Measurements from ENCODE around the gene DNAJB12.
"Not testable (repeated sequence)": the region's sequence is repeated elsewhere in the genome, so short reads cannot be mapped to it uniquely, and the experiment has no call there.

DNAJB12 gene

DNA sequence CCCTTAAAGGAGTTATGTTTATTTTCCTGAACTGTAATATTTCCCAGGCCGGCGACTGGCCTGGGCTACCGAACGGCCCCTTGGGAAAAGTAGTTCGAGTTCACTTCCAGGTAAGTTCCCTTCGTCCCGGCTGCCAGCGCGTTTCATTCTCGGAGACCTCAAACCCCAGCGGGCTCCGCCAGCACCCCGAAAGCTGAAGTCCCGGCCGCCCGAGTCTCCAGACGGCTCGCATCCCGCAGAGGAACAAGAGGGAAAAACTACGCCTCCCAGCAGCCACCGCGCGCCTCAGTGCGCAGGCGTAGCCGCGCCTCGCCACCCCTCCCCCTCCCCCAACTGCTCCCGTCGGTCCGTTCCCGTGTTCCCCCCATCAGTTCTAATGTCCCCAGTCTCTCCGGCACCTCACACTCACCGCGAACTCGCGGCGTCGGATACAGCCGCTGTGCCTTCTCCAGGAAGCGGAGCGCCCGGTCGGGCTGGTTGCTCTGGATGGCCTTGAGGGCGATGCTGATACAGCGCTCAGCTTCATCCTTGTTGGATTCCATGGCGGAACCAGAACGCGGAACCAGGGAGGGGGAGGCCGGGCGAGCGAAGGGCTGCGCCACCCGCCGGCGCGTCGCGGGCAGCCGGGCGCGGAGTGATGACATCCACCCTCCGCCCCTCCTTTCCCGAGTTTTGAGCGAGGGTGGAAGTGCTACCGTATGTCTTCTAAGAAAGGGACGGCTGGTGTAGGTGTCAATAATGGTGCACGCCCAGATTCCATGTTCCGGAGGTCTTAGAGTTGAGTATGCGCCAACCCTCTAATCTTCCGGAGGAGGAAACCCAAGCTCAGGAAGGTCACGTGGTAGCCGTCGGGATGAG is at the start of gene DNAJB12:
TSS of gene DNAJB12 (minus strand) at position 564 of the 858 bp plus-strand sequence. CDS start at position 542, 22 bp downstream.
- peak; percentile 84 for DNase-seq

DNA sequence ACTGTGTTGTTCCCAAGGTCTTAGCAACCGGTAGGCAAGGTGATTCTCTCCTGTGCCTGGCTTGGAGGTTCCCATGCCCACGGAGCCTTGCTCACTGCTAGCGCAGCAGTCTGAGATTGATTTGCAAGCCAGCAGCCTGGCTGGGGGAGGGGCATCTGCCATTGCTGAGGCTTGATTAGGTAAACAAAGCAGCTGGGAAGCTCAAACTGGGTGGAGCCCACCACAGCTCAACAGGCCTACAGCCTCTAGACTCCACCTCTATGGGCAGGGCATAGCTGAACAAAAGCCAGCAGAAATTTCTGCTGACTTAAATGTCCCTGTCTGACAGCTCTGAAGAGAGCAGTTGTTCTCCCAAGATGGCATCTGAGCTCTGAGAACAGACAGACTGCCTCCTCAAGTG is 40.9 kb upstream of the DNAJB12 start:
- DNase-seq, result not testable (repeated sequence)

DNA sequence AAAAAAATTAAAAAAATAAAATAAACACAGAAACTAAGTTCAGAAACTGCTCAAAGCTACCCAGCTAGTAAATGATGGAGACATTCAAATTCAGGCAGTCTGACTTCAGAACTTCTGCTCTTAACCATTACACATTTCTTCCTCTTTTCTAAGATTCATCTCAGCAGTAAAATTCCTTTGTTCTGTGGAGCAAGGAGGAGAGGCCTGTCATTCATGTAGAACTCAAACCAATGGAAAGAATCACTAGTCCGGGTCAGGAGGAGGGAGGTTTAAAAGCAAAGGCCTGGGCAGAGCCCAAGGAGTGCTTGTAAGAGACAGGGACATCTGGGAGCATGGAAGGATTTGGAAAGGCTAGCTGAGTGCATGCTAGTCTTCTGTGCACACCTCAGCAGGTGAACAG is 37.9 kb upstream of the DNAJB12 start:
- DNase-seq, result no peak

DNA sequence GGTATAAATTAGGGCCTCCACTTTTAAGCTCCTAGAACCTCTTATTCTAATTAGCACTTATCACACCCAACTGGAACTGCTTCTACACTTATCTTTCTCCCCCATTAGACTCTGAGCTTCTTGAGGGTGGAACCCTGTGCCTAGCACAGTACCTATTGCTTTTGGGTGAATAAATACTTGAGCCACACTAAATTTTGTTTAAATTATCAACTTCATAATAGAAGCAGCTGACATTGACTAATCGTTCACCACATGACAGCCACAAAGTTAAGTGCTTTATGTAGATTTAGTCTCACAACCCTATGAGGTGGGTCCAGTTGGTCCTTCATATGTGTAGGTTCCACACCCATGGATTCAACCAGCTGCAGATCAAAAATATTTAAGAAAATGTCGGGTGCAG is 36.0 kb upstream of the DNAJB12 start:
- no peak for DNase-seq

DNA sequence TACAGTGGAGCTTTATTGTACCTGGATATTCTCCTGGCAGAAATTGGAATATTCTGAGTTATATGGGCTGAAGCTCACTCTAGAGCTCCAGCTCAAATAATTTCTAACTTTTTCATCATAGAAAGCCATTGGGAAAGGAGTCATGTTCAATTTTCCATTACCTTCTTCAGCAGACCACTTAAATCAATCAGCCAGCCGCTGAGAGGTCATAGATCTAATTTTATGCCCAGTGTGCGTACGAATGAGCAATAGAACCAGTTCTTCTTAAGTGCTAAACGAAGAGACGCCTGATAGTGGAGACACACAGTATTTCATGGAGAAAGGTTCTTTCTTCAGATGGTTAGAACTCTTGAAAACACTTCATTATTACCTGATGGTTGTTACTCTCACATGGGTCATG is 35.0 kb upstream of the DNAJB12 start:
- no peak for DNase-seq

- DNase-seq, result no peak
These were observed 34.3 kb upstream of the DNAJB12 start for GRCh38 chr10:72389014-72389413.

DNA sequence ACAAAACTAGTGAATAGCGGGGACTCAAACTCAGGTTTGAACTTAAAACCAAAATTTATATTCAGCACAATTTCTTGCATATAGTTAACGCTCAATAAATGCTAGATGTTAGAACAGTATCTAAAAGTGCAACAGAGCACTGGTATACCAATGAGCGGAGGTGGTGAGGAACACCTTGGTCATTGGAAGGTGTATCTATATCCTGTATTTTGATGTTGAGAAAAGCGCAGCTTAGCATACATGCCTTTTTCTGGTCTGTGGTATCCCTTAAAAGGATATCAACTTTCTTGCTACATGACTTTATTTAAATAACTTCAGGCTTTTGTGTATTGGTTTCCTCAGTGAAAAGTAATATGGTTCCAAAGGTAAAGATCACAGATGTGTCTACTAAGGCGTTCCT is 33.3 kb upstream of the DNAJB12 start:
- no peak for DNase-seq

DNA sequence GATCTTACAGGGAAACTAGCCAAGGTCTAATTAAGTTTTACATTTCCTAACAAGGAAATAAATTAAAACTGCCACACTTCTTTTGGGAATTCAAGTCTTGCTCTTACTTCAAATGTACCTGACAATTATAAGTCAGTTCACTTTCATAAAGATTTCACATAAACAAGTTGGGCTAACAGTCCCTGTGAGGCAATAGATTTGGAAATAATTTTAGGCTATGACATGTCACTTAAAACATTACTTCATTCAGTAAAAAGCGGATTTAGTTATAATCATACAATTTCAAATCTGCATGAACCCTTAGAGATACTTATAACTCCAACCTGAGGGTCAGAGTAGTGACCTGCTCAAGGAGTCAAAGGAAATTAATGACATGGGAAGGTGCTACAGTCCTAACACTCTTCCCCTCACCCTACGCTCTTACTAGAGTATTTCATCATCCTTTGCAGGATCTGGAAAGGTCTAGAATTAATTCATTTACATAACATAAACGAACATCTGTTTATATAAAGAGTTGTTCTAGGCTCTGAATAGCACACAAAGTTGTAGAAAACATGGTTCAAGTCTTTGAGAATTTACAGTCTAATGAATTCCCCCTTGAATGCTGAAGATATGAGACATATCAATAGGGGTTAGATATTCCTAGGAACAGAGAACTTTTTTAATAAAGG is 32.3 kb upstream of the DNAJB12 start:
- no peak for DNase-seq

- no peak for DNase-seq
These were observed 31.0 kb upstream of the DNAJB12 start for GRCh38 chr10:72385724-72386123.

DNA sequence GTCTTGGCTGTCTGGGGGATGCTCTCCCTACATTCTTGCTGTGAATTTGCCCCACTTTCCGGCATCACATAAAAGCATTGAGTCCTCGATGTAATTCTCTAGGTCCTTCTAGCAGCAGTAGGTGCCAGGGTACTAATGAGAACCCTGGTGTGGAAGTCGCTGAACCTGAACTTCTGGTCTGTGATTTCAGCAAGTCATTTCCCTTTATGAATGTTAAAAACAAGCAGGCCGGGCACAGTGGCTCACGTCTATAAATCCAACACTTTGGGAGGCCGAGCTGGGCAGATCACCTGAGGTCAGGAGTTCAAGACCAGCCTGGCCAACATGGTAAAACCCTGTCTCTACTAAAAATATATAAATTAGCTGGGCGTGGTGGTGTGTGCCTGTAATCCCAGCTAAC is 30.3 kb upstream of the DNAJB12 start:
- DNase-seq, result not testable (repeated sequence)

GRCh38 chr10:72379776-72380175 is 25.1 kb upstream of the DNAJB12 start:
- DNase-seq, result no peak

- no peak for DNase-seq
These were observed 24.3 kb upstream of the DNAJB12 start for GRCh38 chr10:72379062-72379461.

GRCh38 chr10:72375585-72375984 is 20.9 kb upstream of the DNAJB12 start:
- no peak for DNase-seq

DNA sequence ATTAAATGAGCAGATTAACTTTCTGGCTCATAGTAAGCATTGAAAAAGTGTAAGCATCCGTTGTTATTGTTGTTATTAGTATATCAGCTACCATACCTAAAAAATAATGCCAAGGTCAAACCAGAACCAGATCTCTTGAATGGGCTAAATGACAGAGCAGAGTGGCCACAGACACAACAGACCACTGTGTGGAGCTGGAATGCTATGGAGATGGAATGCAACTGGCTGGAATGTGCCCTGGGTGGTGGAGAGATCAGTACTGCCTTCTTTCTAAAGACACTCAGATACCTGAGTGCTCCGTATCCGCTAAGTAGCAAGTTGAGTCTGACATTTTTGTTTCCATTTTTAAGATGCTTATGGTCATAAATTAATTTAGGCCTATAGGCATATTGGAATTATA is 20.5 kb upstream of the DNAJB12 start:
- no peak for DNase-seq

DNA sequence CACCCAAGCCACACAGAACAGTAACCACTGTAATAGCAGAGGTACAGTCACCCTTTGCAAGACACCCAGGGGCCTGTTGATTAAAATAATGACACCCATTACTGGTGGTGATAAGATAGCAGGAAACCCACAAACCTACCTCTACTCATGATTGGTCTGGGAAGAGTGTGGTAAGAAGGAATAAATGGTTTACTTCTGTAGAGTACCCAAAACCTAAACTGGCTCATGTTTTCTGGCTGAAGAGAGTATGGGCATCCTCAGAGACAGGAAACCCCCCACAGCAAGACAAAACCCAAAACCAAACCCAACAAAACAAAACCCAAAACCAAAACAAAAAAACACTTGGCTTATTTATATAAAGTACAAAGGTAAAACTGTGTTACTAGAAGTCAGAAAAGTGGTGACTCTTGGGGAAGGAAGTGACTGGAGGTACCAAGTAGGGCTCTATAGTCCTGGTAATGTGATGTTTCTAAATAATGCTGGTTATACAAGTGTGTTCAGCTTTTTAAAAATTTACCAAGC is 15.5 kb upstream of the DNAJB12 start:
- DNase-seq, result peak; percentile 25

- no peak for DNase-seq
These were observed 12.7 kb upstream of the DNAJB12 start for GRCh38 chr10:72367301-72367960.

DNA sequence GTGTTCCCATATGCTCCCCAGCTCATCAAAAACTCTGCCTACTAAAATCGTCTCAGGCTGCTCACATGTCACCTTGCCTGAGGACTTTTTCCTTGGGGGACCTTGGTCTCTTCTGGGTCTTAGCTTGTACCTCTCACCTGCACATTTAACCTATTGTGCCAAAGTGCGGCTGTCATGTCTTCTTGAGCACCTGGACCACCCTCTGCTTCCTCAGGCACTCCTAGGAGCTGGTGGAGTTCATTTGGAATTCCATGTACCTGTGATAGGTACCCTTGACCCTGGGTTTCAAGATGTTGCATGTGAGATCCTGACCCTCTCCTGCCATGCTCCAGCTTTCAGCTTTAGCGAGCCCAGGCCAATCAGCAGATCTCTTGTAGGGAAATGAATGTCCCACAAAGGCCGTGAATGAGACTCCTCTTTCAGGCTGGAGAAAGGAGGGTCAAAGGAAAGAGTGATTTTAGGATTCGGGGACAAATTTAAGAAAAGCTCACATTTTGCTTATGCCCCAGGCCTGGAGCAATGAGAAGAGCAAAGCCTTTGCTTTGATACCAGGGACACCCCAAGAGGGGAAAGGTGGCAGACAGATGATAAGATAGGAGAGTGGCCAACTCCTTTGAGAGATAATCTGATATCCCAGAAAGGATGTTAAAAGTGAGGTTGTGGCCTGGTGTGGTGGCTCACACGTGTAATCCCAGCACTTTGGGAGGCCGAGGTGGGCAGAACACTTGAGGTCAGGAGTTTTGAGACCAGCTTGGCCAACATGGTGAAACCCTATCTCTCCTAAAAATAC is 10.6 kb upstream of the DNAJB12 start:
- DNase-seq, result no peak

- DNase-seq, result peak; percentile 85
These were observed 9.6 kb upstream of the DNAJB12 start for GRCh38 chr10:72364239-72364777.

GRCh38 chr10:72356987-72357386 is 2.3 kb upstream of the DNAJB12 start:
- DNase-seq, result no peak

DNA sequence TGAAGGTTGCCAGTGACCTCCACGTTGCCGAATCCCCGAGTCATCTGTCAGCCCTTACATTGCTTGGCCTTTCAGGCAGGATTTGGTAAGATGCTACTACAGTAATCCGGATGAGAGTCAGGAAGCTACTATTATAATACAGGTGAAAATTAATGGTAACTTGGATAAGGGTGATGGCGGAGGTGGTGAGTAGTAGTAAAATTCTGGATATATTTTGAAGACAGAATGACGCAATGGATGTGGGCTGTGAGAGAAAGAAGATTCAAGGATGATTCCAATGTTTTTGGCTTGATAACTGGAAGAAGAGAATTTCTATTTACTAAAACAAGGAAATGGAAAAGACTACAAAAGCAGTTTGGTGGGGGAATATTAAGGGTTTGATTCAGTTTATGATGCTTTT is 1.4 kb upstream of the DNAJB12 start:
- DNase-seq, result no peak

DNA sequence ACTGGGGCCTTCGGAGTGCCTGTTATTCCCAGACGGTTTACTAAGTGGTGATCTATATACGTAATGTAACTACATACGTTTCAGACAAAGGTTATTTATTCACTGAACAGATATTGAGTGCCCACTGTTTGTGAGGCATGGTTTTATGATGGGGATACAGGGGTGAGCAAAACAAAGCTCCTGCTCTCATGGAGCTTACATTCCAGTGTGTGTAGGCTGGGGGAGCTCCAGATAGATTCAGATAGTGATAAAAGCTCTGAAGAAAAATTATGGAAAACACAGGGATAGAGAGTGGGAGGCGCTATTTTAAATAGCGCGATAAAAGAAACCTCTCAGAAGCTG is 466 bp upstream of the DNAJB12 start:
- no peak for DNase-seq

DNA sequence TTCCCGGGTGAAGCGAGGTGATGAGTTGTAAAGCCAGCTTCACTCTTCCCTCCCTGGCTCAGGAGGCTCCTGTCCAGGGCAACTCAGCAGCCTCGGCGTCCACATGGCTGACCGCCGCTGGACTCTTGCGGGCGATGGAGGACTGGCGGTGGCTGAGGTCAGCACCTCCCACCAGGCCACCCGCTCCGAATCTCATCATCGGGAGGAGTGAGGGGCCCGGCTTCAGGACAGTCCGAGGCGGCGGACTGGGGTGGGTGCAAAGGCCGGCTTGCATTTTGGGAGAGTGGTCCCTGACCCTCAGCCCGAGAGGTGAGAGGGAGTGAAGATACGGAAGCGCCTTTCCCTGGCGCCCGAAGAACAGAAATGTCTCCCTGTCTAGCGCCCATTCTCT is 759 bp downstream of the DNAJB12 start:
- no peak for DNase-seq

All from activated gamma-delta T cell treated with Interleukin-2 at 50 U/mL for 16 hours (primary cell).